Spleen (tissue), 7 donors: ENCODE measurements around the gene GATA2.

ENCODE experiments used
- CTCF ChIP-seq, 11 experiments: fragments of 200-600 bp in 7 of 11; fragments of 450-650 bp in 4 of 11; sonication (generic) in 4 of 11; IDR thresholded peaks in 8 of 11; conservative IDR thresholded peaks in 3 of 11; 1 replicate in 7 of 11; 2 replicates in 4 of 11; pipeline versions ENCODE4 v1.4.0 to v1.8.0; 2016 to 2021; ENCODE audit warnings: antibody characterized with exemption in 11 of 11, inconsistent platforms in 4 of 11, mild to moderate bottlenecking in 1 of 11
- POLR2A ChIP-seq, 3 donors: fragments of 450-650 bp; IDR thresholded peaks; one replicate each; pipeline ENCODE4 v1.5.1; 2017; ENCODE audit warnings: antibody characterized with exemption in 3 of 3, mild to moderate bottlenecking in 1 of 3
- donor health status: DM: no; HTN: no; CAD: no; lungs with moderate emphysema.
- donor health status: DM: no; HTN: no; CAD: no.
- donor health status: DM: no; HTN: no; CAD: no.

GRCh38 chr3:128445357-128445756, 47.6 kb downstream of the GATA2 start:
- no peak for TF ChIP-seq CTCF (IDR thresholded peaks at IDR 0.05 in 8 of 11, conservative IDR thresholded peaks at IDR 0.05 in 3 of 11)
- TF ChIP-seq POLR2A (IDR thresholded peaks at IDR 0.05), result no peak
